ENCODE data around the gene MINDY3. TPM values are rescaled to one million over a fixed set of nuclear protein-coding genes. Genes with fewer than 3 reads are reported as not detected.
"Not testable (repeated sequence)": the region's sequence is repeated elsewhere in the genome, so short reads cannot be mapped to it uniquely, and the experiment has no call there.

The MINDY3 gene
- total and polyA plus RNA-seq, 2 experiments from 2014 or later: 14.5 to 20.4 TPM

GRCh38 chr10:15775513-15775912 lies 84.8 kb downstream of the MINDY3 start:
- TF ChIP-seq CTCF (IDR thresholded peaks at IDR 0.05; ENCODE audit: low read depth, low read length): no peak
- Histone ChIP-seq H3K4me1 (ENCODE audit: low read depth) (no peaks in the 10 kb centered on the region), H3K36me3 (peaks cover 10% of the 10 kb centered on the region), H3K4me3 (no peak overlapping the region), H3K9me3 (ENCODE audit: low read depth) (no peaks in the 10 kb centered on the region), H3K27ac (no peak overlapping the region), H3K27me3 (no peaks in the 10 kb centered on the region)
- DNase-seq (ENCODE audit: low read depth in 1 of 2, low spot score in 1 of 2): peak in 1 of 2 donors; percentile 76

- not testable (repeated sequence) for H3K27me3 ChIP-seq, H3K27ac ChIP-seq
Measured at GRCh38 chr10:15774534-15774933, 85.8 kb downstream of the MINDY3 start.

GRCh38 chr10:15764892-15765454 lies 95.3 kb downstream of the MINDY3 start:
- H3K4me1 ChIP-seq (ENCODE audit: low read depth): no peaks in the 10 kb centered on the region
- no peak for DNase-seq (ENCODE audit: low read depth in 1 of 2, low spot score in 1 of 2)
- H3K4me3 ChIP-seq: no peak overlapping the region
- no peak overlapping the region for H3K27ac ChIP-seq
- no peak for TF ChIP-seq CTCF (IDR thresholded peaks at IDR 0.05; ENCODE audit: low read depth, low read length)
- no peaks in the 10 kb centered on the region for H3K9me3 ChIP-seq (ENCODE audit: low read depth)
- H3K36me3 ChIP-seq: no peaks in the 10 kb centered on the region
- no peaks in the 10 kb centered on the region for H3K27me3 ChIP-seq

More at GRCh38 chr10:15774534-15774933, 85.8 kb downstream of the MINDY3 start:
- DNase-seq (ENCODE audit: low read depth in 1 of 2, low spot score in 1 of 2); H3K36me3 ChIP-seq; H3K4me3 ChIP-seq; H3K4me1 ChIP-seq (ENCODE audit: low read depth); H3K9me3 ChIP-seq (ENCODE audit: low read depth): not testable (repeated sequence)

- Histone ChIP-seq H3K27me3 (no peaks in the 10 kb centered on the region), H3K27ac (no peak overlapping the region), H3K4me1 (ENCODE audit: low read depth) (no peaks in the 10 kb centered on the region), H3K4me3 (no peak overlapping the region), H3K36me3 (no peaks in the 10 kb centered on the region), H3K9me3 (ENCODE audit: low read depth) (no peaks in the 10 kb centered on the region)
- no peak for TF ChIP-seq CTCF (IDR thresholded peaks at IDR 0.05; ENCODE audit: low read depth, low read length)
- DNase-seq (ENCODE audit: low read depth in 1 of 2, low spot score in 1 of 2): no peak
Measured at GRCh38 chr10:15763006-15763405, 97.3 kb downstream of the MINDY3 start.

GRCh38 chr10:15762239-15762638 lies 98.1 kb downstream of the MINDY3 start:
- not testable (repeated sequence) for H3K4me3 ChIP-seq; H3K27ac ChIP-seq; H3K4me1 ChIP-seq (ENCODE audit: low read depth); H3K27me3 ChIP-seq; DNase-seq (ENCODE audit: low read depth in 1 of 2, low spot score in 1 of 2); H3K9me3 ChIP-seq (ENCODE audit: low read depth); H3K36me3 ChIP-seq

- not testable (repeated sequence) for H3K36me3 ChIP-seq; H3K4me1 ChIP-seq (ENCODE audit: low read depth); H3K27me3 ChIP-seq; H3K9me3 ChIP-seq (ENCODE audit: low read depth); H3K4me3 ChIP-seq; DNase-seq (ENCODE audit: low read depth in 1 of 2, low spot score in 1 of 2); H3K27ac ChIP-seq
Measured at GRCh38 chr10:15761224-15761623, 99.1 kb downstream of the MINDY3 start.

GRCh38 chr10:15760681-15761080 lies 99.6 kb downstream of the MINDY3 start:
- no peaks in the 10 kb centered on the region for H3K36me3 ChIP-seq
- no peak for TF ChIP-seq CTCF (IDR thresholded peaks at IDR 0.05; ENCODE audit: low read depth, low read length)
- no peak for DNase-seq (ENCODE audit: low read depth in 1 of 2, low spot score in 1 of 2)
- no peaks in the 10 kb centered on the region for H3K9me3 ChIP-seq (ENCODE audit: low read depth)
- H3K4me3 ChIP-seq: no peak overlapping the region
- H3K4me1 ChIP-seq (ENCODE audit: low read depth): no peaks in the 10 kb centered on the region
- no peak overlapping the region for H3K27ac ChIP-seq
- no peaks in the 10 kb centered on the region for H3K27me3 ChIP-seq

Measured in cardiac muscle cell (in vitro differentiated cells and primary cell).